SK-N-SH (cell line): Measurements from ENCODE around the gene PCDHGC5. TPM values are rescaled to one million over a fixed set of nuclear protein-coding genes. Genes with fewer than 3 reads are reported as not detected.

Source experiments
- CTCF ChIA-PET: fragments of 300-600, 350-600 bp; formaldehyde crosslinking; extraction: SDS; loops from one replicate; lab custom pipeline; 2021; lab: Yijun Ruan, JAX
- POLR2A ChIA-PET: fragments of 350-600 bp; sonication (Branson Sonifier 250); formaldehyde crosslinking; extraction: SDS; loops from one replicate; lab custom pipeline; 2020; ENCODE audit warnings: antibody characterized with exemption, inconsistent platforms; lab: Yijun Ruan, JAX
- DNase-seq: peaks from one replicate; pipeline ENCODE4 v3.0.0; 2012
- H2AFZ ChIP-seq: fragments of 200-600 bp; sonication (generic); 2 replicates; pipeline ENCODE4 v1.8.1; 2016; ENCODE audit warnings: antibody characterized with exemption, mild to moderate bottlenecking, low read depth
- H3F3A ChIP-seq: fragments of 200-600 bp; sonication (generic); replicated peaks from 2 replicates; pipeline ENCODE3; 2016; ENCODE audit warnings: antibody characterized with exemption, mild to moderate bottlenecking; ENCODE audit not compliant: insufficient read depth
- H3K27ac ChIP-seq, 2 experiments: fragments of 200-500 bp in 1 of 2; fragments of 200-600 bp in 1 of 2; sonication (Bioruptor generic) in 1 of 2; sonication (generic), shearing (Covaris generic) in 1 of 2; 2 replicates each; pipeline versions ENCODE4 v1.5.1 to v1.6.1; 2014 to 2016; ENCODE audit warnings: low read depth in 2 of 2, inconsistent platforms in 1 of 2, low read length in 1 of 2, mild to moderate bottlenecking in 1 of 2, mixed read lengths in 1 of 2
- H3K27me3 ChIP-seq: fragments of 200-600 bp; sonication (generic), shearing (Covaris generic); 2 replicates; pipeline ENCODE4 v1.6.1; 2016; ENCODE audit warnings: mixed run types; ENCODE audit not compliant: insufficient read depth
- H3K36me3 ChIP-seq, 2 experiments: fragments of 200-500 bp in 1 of 2; fragments of 200-600 bp in 1 of 2; sonication (Bioruptor generic) in 1 of 2; sonication (generic) in 1 of 2; replicated peaks in 1 of 2; 2 replicates each; pipeline versions ENCODE3 to v1.5.1; 2014 to 2016; ENCODE audit warnings: low read length in 1 of 2, mild to moderate bottlenecking in 1 of 2; ENCODE audit not compliant: insufficient read depth in 2 of 2, control insufficient read depth in 1 of 2
- H3K4me1 ChIP-seq, 2 experiments: fragments of 200-500 bp in 1 of 2; fragments of 200-600 bp in 1 of 2; sonication (Bioruptor generic) in 1 of 2; sonication (generic), shearing (Covaris generic) in 1 of 2; 2 replicates each; pipeline versions ENCODE4 v1.5.1 to v1.6.1; 2014 to 2016; ENCODE audit warnings: low read depth in 1 of 2, low read length in 1 of 2, mixed run types in 1 of 2; ENCODE audit not compliant: insufficient read depth in 2 of 2, control insufficient read depth in 1 of 2
- H3K4me2 ChIP-seq: fragments of 200-600 bp; sonication (generic), shearing (Covaris generic); 2 replicates; pipeline ENCODE4 v1.6.1; 2017; ENCODE audit warnings: mixed run types
- H3K4me3 ChIP-seq, 2 experiments: fragments of 200-500 bp in 1 of 2; fragments of 200-600 bp in 1 of 2; sonication (Bioruptor generic) in 1 of 2; sonication (generic), shearing (Covaris generic) in 1 of 2; 2 replicates each; pipeline versions ENCODE4 v1.5.1 to v1.8.1; 2014 to 2016; ENCODE audit warnings: low read depth in 2 of 2, inconsistent platforms in 1 of 2, low read length in 1 of 2, mild to moderate bottlenecking in 1 of 2, mixed read lengths in 1 of 2, moderate library complexity in 1 of 2
- H3K79me2 ChIP-seq: fragments of 200-600 bp; sonication (generic); 2 replicates; pipeline ENCODE4 v1.8.1; 2017; ENCODE audit warnings: mild to moderate bottlenecking; ENCODE audit not compliant: insufficient read depth
- H3K9ac ChIP-seq: fragments of 200-600 bp; sonication (generic); 2 replicates; pipeline ENCODE4 v1.6.1; 2017; ENCODE audit warnings: mixed run types
- H3K9me2 ChIP-seq: fragments of 200-600 bp; sonication (generic); 2 replicates; pipeline ENCODE4 v1.6.1; 2017; ENCODE audit warnings: mixed run types
- H3K9me3 ChIP-seq: fragments of 200-600 bp; sonication (generic); 2 replicates; pipeline ENCODE4 v1.6.1; 2017; ENCODE audit warnings: mixed run types, mild to moderate bottlenecking, moderate library complexity
- H4K20me1 ChIP-seq: fragments of 200-600 bp; sonication (generic); 2 replicates; pipeline ENCODE4 v1.6.1; 2017; ENCODE audit warnings: mild to moderate bottlenecking, mixed run types; ENCODE audit not compliant: insufficient read depth
- CHD2 ChIP-seq: fragments of 150-350 bp; IDR thresholded peaks from 2 replicates; pipeline ENCODE4 v1.6.1; 2018; ENCODE audit warnings: low read length; ENCODE audit not compliant: partially characterized antibody
- CTCF ChIP-seq: fragments of 200-600 bp; sonication (generic); IDR thresholded peaks from 2 replicates; pipeline ENCODE4 v1.6.1; 2017; ENCODE audit warnings: antibody characterized with exemption, mild to moderate bottlenecking, moderate library complexity
- EZH2phosphoT487 ChIP-seq: fragments of 200-600 bp; sonication (generic); IDR thresholded peaks from 2 replicates; pipeline ENCODE4 v1.6.1; 2017; ENCODE audit warnings: low read depth, mixed run types, mild to moderate bottlenecking, antibody characterized with exemption, moderate library complexity, borderline replicate concordance
- FOXJ3 ChIP-seq: sonication (generic); formaldehyde crosslinking; IDR thresholded peaks from 2 replicates; pipeline ENCODE4 v1.5.1; 2020; ENCODE audit warnings: mild to moderate bottlenecking, missing genetic modification reagents
- GATA2 ChIP-seq: sonication (generic); formaldehyde crosslinking; IDR thresholded peaks from 2 replicates; pipeline ENCODE4 v1.5.0; 2020; ENCODE audit warnings: mild to moderate bottlenecking, missing genetic modification reagents
- JUND ChIP-seq: IDR thresholded peaks from 2 replicates; pipeline ENCODE4 v1.4.0; 2012
- MXI1 ChIP-seq: IDR thresholded peaks from 2 replicates; pipeline ENCODE4 v1.6.1; 2012; ENCODE audit warnings: mild to moderate bottlenecking, low read depth, low read length, improper control_type of control experiment
- POLR2AphosphoS5 ChIP-seq: IDR thresholded peaks from 2 replicates; pipeline ENCODE4 v1.6.1; 2012; ENCODE audit warnings: low read depth, low read length
- RAD21 ChIP-seq: IDR thresholded peaks from 2 replicates; pipeline ENCODE4 v1.6.1; 2012; ENCODE audit warnings: mild to moderate bottlenecking, low read length
- RXRA ChIP-seq: IDR thresholded peaks from 2 replicates; pipeline ENCODE4 v1.4.0; 2012; ENCODE audit warnings: low read depth, mild to moderate bottlenecking, borderline replicate concordance
- SIN3A ChIP-seq: IDR thresholded peaks from 2 replicates; pipeline ENCODE4 v1.6.1; 2012; ENCODE audit warnings: low read depth, mild to moderate bottlenecking, low read length, moderate library complexity, borderline replicate concordance
- SMC3 ChIP-seq: IDR thresholded peaks from 2 replicates; pipeline ENCODE4 v1.6.1; 2012; ENCODE audit warnings: low read depth, low read length, improper control_type of control experiment
- TAF1 ChIP-seq: IDR thresholded peaks from 2 replicates; pipeline ENCODE4 v1.6.1; 2012; ENCODE audit warnings: low read depth, mild to moderate bottlenecking, low read length, moderate library complexity, borderline replicate concordance
- TCF12 ChIP-seq: IDR thresholded peaks from 2 replicates; pipeline ENCODE4 v1.4.0; 2012
- TEAD4 ChIP-seq: IDR thresholded peaks from 2 replicates; pipeline ENCODE4 v1.4.0; 2012; ENCODE audit warnings: mild to moderate bottlenecking, borderline replicate concordance; ENCODE audit not compliant: insufficient read depth
- YY1 ChIP-seq: IDR thresholded peaks from 2 replicates; pipeline ENCODE4 v1.4.0; 2012; ENCODE audit warnings: low read depth, mild to moderate bottlenecking
- WGBS: methylation state at CpG from one replicate; pipeline ENCODE4 v1.1.6; 2017; ENCODE audit warnings: low lambda C conversion rate; 5-methylcytosine and 5-hydroxymethylcytosine counted together
- polyA plus RNA-seq, 3 experiments: library from polyadenylated mRNA; depleted of rRNA; stranded (reverse); fragments of >200 nt; gene quantifications; 2 replicates each; pipeline ENCODE4 v1.2.3, GENCODE V29; 2012
- TF ChIP-seq, protein P1 (sequence below): IDR thresholded peaks from 2 replicates; pipeline ENCODE4 v1.4.0; 2012; ENCODE audit warnings: low read depth, borderline replicate concordance
- TF ChIP-seq, protein P2 (sequence below): IDR thresholded peaks from 2 replicates; pipeline ENCODE4 v1.4.0; 2012; ENCODE audit warnings: low read depth, borderline replicate concordance
- TF ChIP-seq, protein P3 (sequence below): IDR thresholded peaks from 2 replicates; pipeline ENCODE4 v1.4.0; 2012; ENCODE audit warnings: low read depth

Gene PCDHGC5
- polyA plus RNA-seq, 1 of the 3 experiments (the other 2 are of a cell fraction) = 2.0 TPM

GRCh38 chr5:141527426-141527825 is 38.5 kb downstream of the PCDHGC5 start:
- DNase-seq = no peak
- no peak overlapping the region for H3K9ac ChIP-seq
- ChIA-PET POLR2A (no interaction called here), CTCF (interaction anchor here (1.2 to 13.1 kb wide), 5 partner anchors 10 to 405 kb away, joined by 3 to 191 read pairs (median 4); partner anchors contain the start of genes PCDHB4 and PCDHGC3)
- TF ChIP-seq, protein P1, sequence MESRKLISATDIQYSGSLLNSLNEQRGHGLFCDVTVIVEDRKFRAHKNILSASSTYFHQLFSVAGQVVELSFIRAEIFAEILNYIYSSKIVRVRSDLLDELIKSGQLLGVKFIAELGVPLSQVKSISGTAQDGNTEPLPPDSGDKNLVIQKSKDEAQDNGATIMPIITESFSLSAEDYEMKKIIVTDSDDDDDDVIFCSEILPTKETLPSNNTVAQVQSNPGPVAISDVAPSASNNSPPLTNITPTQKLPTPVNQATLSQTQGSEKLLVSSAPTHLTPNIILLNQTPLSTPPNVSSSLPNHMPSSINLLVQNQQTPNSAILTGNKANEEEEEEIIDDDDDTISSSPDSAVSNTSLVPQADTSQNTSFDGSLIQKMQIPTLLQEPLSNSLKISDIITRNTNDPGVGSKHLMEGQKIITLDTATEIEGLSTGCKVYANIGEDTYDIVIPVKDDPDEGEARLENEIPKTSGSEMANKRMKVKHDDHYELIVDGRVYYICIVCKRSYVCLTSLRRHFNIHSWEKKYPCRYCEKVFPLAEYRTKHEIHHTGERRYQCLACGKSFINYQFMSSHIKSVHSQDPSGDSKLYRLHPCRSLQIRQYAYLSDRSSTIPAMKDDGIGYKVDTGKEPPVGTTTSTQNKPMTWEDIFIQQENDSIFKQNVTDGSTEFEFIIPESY = no peak
- TF ChIP-seq SMC3 (no peak), FOXJ3 (CRISPR knock-in tag) (no peak), GATA2 (no peak), EZH2phosphoT487 (no peak), CHD2 (no peak), SIN3A (no peak), RAD21 (no peak), YY1 (no peak), CTCF (no peak), TEAD4 (no peak), TCF12 (no peak), JUND (no peak), RXRA (no peak), MXI1 (no peak), POLR2AphosphoS5 (no peak), TAF1 (no peak)
- TF ChIP-seq, protein P2, sequence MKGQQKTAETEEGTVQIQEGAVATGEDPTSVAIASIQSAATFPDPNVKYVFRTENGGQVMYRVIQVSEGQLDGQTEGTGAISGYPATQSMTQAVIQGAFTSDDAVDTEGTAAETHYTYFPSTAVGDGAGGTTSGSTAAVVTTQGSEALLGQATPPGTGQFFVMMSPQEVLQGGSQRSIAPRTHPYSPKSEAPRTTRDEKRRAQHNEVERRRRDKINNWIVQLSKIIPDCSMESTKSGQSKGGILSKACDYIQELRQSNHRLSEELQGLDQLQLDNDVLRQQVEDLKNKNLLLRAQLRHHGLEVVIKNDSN = no peak
- TF ChIP-seq, protein P3, sequence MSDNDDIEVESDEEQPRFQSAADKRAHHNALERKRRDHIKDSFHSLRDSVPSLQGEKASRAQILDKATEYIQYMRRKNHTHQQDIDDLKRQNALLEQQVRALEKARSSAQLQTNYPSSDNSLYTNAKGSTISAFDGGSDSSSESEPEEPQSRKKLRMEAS = no peak
- no peak overlapping the region for H3K4me3 ChIP-seq
- peaks cover 36 to 54% of the 10 kb centered on the region in 2 experiments for H3K4me1 ChIP-seq
- H3K79me2 ChIP-seq = peaks cover 14% of the 10 kb centered on the region
- no peak overlapping the region for H3K4me2 ChIP-seq
- no peaks in the 10 kb centered on the region for H3K9me2 ChIP-seq
- H3K36me3 ChIP-seq = peaks cover 12 to 21% of the 10 kb centered on the region in 2 experiments
- no peaks in the 10 kb centered on the region for H3K9me3 ChIP-seq
- H3K27ac ChIP-seq = peak overlapping the region in 1 of 2 experiments; percentile 74; a peak in 2 of 4 replicates
- no peak overlapping the region for H2AFZ ChIP-seq
- peaks cover 37% of the 10 kb centered on the region for H3F3A ChIP-seq
- WGBS = 83% methylated on average over 1 of the region's 1 CpG
- H3K27me3 ChIP-seq = no peaks in the 10 kb centered on the region
- H4K20me1 ChIP-seq = no peaks in the 10 kb centered on the region
